AG09309 (cell line): ENCODE data around the gene NOC2L.
A peak's percentile ranks its signal among the peaks of the same experiment; 100 is the strongest.

ENCODE experiments used
- DNase-seq: peaks from one replicate; pipeline ENCODE4 v3.0.0-alpha.2; 2010; ENCODE audit warnings: low read depth
- H3K4me3 ChIP-seq: 2 replicates; pipeline ENCODE4 v1.5.1; 2011; ENCODE audit warnings: mild to moderate bottlenecking, low read depth, low read length, moderate library complexity; ENCODE audit not compliant: control insufficient read depth
- CTCF ChIP-seq: IDR thresholded peaks from 2 replicates; pipeline ENCODE4 v1.5.1; 2011; ENCODE audit warnings: mild to moderate bottlenecking, low read depth, low read length, inconsistent platforms; ENCODE audit not compliant: insufficient read depth, control insufficient read depth; ENCODE audit errors: missing control alignments

The NOC2L gene

DNA sequence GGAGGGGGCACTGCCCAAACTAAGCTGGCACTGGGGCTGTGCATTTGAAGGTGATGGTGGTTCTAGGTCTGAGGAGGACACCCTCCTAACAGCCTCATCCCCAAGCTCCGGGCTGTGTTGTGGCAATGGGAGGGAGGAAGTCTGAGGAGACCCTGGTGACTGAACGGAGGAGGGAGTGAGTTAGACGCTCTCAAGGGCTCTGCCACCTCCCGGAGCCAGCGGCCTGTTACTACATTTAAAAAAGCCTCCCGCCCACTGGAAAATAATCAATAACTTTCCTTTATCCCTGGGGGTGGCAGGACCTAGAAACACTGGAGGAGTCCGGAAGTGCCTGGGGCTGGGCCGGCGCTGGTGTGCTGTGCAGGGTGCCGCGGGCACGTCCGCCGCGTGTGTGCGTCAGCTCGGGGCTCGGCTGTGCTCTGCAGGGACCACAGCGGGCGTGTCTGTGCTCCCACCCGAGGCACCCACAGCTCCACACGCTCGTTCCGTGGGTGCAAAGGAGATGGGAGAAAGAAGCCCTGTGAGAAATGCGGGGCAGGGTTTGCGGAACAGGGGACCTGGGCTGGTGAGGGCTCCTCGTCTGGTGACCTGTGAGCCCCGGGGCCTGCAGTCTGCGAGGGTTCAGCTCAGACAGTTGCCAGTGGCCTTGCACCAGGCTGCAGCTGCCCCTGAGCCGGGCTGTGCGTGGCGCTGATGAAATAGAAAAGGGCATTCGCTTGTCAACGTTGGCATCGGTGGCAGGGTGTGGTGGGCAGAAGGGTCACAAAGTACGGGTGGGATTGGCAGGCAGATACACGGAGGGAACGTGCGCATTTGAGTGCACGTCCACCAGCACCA, 30.0 kb downstream of the NOC2L start:
- no peak overlapping the region for H3K4me3 ChIP-seq
- DNase-seq: no peak
- no peak for TF ChIP-seq CTCF

DNA sequence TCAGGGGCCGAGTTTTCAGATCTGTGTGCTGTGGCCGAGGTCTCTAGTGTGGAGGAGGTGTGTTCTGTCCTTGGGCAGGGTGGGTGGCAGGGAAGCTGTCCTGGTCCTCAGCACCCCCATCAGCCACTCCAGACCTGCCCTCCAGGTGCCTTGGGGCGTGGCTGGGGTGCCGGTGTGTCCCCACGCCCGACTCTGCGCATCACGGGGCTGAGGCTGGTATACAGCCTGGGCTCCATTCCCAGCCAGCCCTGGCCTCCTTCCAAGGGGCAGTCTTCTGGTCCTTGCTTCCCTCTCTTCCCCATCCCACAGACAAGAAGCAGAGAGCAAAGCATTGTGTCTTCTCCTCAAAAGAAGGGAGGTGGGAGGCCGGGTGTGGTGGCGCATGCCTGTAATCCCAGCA, 31.3 kb downstream of the NOC2L start:
- no peak for DNase-seq
- TF ChIP-seq CTCF: no peak
- H3K4me3 ChIP-seq: no peak overlapping the region

GRCh38 chr1:927234-927633, 31.8 kb downstream of the NOC2L start:
- no peak for DNase-seq
- TF ChIP-seq CTCF: no peak
- no peak overlapping the region for H3K4me3 ChIP-seq

GRCh38 chr1:925561-926421, 33.3 kb downstream of the NOC2L start:
- DNase-seq: no peak
- TF ChIP-seq CTCF: peak; percentile 8
- H3K4me3 ChIP-seq: peak overlapping the region; percentile 70

GRCh38 chr1:924656-925560, 34.1 kb downstream of the NOC2L start:
- peak overlapping the region; percentile 70 for H3K4me3 ChIP-seq
- TF ChIP-seq CTCF: no peak
- no peak for DNase-seq
